ENCODE measurements around the gene IP6K3.

The IP6K3 gene

DNA sequence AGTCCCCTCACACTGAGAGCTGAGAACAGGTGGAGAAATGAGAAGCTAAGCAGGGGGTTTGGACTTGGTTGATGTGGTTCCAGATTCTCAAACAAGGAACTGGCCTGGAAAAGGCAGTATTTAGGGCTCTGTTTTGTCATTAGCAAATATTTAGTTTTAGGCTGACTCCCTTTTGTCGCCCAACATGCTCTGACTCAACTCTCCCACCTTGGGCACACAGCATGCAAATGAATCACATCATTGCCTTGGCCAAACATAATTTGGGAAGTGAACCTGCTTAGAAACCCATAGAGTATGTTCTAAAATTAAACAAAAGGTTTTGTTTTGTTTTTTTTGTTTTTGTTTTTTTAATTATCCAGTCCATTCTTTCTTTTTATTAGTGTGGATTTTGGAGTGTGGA is 25.7 kb downstream of the IP6K3 start:
- no peak for DNase-seq

DNA sequence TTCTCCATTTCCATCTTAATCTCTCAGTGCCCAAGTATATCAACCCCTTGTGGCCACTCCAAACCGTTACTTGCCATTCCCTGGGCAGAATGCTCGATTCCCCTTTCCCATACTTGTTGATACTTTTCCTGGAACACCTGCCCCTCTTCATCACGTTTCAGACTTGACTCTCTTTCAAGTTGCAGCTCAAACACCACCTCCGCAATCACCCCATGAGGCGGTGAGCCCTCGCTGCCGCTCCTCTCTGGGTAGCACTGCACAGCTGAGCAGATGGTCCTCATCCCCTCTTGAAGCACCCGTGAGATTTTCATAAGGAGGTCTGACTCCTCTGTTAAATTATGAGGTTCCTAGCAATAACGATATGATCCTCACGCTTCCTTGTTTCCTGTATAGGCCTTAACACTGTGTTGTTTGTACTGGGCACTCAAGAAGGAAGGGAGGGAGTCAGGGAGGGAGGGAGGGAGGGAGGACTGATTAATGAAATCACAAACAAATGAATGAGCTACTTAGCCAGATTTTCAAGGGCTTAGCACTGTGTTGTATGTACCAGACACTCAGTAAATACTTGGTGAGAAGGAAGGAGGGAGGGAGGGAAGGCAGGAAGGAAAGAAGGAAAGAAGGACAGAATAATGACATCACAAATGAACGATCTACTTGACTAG is 27.2 kb downstream of the IP6K3 start:
- peak; percentile 87 for DNase-seq

DNA sequence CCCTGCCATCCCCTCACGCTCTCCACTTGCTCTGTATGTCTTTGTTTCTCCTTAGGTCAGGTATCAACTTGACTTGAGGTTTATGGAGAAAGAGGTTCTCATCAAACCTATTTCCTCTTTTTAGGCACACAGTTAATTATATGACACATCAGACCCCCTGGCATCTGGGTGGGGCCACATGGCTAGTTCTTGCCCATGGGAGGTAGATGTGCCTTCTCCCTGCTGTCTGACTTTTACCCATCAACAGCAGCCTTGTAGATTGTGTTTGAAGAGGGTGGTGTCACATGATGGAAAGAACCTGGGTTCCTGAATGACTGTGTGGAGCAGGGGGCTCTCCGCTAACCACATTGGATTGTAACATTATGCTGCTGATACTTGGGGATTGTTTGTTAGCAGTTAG is 28.0 kb downstream of the IP6K3 start:
- DNase-seq = no peak

DNA sequence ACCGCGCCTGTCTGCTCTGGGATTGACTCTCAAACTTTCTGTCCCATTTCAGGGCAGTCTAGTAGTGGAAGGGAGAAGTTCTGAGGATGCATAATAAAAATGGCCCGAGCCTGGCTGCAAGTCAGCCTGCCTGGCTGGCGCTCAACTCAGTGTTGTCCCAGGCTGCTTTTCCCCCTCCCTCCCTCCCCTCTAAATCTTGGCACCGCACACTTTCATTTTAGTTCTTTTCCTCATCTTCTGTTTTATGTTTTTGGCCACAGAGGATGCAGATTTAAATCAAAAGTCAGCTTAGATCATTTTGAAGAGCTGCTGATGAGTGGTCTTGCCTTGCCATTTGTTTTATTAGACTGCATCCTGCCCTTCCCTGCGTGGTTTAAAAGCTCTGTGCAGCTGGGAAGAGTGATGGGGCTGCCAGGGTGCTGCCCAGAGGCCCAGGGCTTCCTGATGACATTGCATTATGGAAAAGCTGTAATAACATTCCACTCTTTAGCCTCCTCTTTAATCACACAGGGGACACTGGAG is 28.7 kb downstream of the IP6K3 start:
- DNase-seq = no peak

DNA sequence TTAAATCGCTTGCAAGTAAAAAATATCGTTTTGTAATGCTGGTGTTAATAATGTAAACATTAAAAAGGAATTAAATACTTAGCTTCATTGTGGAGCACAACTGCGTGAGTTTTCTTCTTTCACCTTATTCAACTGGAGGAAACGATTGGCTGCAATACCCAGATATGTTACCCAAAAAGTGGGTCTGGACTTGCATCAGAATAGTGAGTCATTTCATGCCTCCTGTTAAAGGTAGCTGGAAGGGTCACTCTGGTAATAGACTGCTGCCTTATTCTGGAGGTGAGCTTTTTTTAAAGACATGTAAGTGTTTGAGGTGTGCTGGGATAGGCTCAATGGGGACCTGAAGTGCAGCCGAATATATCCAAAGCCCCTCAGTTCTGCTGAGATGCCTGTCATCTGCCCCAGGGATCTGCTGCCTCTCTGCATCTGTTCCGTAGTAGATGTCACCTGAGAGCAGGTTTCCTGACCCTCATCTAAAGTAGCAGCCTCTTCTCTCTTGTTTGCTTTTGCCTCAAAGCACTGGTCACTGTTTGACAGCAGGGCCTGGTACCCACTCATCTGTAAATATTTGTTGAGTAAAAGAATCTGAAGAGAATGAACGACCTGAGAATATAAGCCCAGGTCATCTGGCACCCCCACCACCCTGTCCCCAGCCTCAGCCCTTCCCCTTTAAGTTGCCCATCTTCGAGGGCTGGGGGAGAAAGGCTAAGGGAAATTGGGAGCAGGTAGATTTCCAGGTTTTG is 29.6 kb downstream of the IP6K3 start:
- no peak for DNase-seq

DNA sequence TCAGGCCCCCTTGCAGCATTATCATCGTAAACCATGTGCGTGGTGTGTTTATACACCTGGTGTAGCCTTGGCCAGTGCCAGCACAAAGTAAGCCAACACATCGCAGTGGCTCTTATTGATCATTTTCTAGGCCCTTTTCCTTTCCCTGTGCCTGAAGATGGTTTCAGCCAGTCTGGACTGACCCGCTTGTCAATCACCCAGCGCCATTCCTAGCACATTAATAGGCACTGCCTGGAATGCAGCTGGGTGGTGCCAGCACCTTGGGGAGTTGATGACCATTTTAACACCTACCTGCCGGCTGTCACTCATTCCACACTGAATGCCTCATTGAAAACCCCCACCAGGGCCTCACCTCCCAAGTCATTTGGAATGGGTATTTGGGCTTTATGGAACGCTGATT is 30.3 kb downstream of the IP6K3 start:
- no peak for DNase-seq

DNA sequence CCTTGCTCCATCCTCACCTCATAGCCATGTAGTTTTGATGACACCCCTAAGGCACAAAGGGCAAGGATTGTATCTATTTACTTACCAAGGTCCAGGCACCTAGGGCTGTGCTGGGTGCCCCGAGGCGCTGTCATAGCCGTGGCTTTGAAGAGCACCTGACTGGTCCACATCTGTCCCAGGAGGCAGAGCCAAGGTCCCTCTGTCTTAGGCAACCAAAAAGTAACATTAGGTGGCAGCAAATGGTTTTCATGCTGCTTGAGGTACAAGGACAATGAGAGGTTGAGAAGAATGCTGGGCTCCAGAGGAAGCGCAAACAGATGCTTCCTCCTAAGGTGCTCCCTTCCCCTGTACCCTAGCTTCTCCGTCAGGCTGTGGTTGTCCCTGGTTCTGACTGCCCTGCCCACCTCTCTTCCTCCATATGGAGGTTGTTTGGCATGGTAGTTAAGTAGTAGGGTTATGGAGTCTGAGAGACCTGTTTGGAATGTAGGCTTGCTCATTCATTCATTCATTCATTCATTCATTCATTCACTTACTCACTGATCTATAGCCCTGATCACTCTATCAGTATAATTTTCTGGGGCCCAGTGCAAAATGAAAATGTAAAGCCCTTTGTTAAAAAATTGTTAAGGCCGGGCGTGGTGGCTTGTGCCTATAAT is 32.2 kb downstream of the IP6K3 start:
- DNase-seq = no peak

DNA sequence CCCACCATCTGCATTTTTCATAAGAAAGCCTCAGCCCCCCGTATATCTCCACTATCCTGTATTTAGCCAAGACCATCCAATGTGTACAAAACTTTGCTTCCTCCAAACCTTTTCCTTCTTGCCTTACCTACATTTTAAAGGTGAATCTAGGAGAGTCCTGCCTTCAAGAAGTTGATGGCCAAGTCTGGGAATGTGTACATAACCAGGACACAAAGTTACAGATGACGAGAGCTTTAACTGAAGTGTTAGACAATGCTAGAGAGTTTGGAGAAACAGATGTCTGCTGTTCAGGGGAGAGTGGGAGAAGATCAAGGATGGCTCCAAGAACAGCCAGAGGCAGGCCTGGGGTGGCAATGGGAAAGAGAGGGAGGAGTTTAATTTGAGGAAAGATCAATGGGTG is 32.9 kb downstream of the IP6K3 start:
- DNase-seq = no peak

DNA sequence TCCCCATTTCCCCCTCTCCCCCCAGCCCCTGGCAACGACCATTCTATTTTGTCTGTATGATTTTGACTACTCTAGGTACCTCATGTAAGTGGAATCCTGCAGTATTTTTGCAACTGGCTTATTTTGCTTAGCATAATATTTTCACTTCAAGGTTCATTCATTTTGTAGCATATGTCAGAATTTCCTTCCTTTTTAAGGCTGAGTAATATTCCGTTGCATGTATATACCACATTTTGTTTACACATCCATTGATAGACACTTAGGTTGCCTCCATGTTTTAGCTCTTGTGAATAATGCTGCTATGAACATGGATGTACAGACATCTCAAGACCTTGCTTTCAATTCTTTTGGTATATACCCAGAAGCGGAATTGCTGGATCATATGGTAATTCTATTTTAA is 33.8 kb downstream of the IP6K3 start:
- DNase-seq = no peak

DNA sequence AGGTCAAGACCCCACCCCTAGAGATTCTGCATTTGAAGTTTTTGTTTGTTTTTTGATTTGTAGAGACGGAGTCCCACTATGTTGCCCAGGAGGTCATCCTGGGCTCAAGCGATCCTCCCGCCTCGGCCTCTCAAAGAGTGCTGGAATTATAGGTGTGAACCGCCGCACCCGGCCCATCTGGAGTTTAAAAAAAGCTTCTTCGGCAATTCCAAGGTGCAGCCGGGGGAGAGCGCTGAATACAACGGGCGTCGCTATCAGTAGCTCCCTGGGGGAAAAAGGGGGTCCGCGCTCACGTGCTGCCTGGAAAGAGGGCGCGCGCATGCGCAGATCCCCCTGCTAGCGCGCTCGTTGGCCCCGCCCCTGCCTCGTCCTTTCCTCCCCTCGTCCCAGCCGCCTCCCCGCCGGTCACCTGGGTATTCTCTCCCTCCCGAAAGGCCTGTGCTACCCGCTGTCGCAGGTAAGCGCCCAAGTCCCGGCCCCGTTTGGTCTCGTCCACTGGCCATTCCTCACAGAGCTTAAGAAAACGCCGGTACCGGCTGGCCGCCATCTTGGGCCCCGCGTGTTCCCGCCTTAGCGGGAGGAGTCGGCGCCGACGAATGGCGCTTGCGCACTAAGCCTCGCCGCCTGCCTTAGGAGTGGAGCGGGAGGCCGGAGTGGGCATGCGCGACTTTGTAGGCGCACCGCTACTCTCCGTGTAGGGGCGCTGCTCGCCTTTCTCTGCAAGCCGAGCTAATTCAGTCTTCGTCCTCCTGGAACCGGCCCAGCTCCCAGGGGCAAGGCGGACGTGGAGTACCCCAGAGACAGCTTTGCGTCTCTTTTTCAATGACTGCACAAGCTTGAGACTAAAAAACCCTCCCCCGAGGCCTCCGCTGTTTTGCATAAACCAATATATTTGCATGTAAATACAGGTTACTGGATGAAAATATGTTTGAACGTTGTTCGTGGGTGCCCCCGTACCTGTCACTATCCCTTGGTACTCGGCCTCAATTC is 35.3 kb downstream of the IP6K3 start, which contains the start of gene UQCC2:
Gene UQCC2, minus strand, starts transcription at position 561 of the 990 bp plus-strand sequence. Its CDS starts 14 bp downstream, at position 547.
- peak; percentile 100 for DNase-seq

DNA sequence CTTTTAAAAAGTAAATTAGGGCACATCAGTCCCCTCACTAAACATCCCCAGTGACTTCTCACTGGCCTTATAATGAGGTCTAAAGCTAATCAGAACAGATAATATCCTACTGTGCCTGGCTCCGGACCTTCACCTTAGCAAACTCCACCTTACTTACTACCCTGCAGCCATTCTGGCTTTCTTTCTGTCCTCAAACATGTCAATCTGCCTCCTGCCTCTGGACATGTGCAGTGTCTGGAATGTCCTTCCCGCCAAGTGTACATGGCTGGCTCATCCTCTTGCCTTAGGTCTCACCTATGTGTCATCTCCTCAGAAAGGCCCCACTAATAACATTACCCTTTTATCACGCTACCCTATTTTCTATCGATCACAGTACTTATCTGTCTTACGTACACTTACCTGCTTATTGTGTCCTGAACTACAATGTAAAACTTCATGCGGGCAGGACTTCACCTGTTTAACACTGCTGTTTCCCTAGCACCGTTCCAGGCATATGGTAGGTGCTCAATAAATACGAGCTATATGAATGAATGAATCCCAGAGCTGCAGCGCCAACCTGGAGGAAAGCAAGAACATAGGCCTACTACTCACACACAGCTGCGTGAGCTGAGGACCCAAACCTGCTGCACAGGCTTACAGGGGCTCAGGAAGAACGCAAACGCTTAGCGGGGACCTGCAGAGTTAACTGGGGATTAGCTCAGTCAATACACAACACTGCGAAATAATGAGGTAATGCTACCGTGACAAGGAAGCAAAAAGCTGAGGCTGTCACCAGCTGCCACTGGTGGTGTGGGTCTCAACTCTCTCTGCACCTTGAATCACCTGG is 36.2 kb downstream of the IP6K3 start:
- peak; percentile 97 for DNase-seq

DNA sequence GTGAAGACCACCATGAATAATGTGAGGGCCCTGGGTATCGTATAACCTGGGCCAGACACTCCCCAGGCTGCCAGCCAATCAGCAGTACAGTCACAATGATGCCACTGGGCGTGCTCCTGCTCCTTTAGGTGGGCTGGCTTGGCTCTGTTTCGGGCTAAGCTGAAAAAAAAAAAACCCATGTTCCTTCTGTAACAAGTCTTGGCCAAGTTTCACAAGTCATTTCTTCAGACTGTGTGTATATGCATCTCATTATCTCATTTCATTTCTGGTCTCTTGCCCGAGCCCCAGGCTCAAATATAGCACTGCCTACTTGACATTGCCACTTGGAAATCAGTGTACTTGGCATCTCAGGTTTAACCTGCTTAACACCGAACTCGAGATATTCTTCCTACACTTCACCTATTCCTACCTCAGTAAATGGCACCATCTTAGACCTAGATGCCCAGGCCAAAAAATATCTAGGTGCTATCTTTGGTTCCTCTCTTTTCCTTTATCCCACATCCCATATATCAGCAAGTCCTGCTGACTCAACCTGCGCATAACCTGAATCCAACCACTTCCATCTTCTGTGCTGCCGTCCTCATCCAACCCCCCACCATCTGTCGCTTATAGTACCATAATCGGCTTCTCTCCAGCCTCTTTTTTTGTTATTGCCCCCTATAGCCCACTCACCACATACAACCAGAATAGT is 37.0 kb downstream of the IP6K3 start:
- DNase-seq = peak; percentile 91

DNA sequence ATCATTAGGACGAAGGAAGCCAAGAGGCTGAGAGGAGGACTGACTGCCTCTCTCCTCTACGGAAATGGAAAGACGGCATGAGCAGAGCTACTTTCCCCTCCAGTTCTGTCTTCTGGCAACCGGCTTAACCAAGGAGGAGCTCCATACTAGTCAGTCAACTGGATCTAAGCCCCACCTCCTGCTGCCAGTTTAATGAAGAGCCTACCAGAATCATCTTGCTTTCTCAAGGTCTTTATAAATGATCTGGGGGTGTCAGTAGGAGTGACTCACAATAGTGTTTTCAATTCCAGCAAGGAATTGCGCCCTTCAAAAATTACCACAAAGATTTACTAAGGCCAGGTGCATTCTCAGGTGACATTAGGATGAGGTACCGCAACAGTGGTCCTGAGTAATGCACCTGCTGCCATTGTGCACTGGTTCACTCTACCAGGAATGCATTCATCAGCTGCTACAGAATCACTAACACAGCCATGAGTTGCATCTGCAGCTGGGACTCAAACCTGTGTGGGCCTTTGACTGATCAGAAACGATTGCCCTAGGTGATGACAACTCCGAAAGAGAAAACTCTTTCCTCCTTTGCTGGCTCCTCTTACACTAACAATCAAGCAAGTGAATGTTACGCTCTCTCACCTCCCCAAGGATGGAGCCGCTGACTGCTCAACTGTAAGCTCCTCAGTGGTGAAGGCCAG is 38.0 kb downstream of the IP6K3 start:
- DNase-seq = no peak

DNA sequence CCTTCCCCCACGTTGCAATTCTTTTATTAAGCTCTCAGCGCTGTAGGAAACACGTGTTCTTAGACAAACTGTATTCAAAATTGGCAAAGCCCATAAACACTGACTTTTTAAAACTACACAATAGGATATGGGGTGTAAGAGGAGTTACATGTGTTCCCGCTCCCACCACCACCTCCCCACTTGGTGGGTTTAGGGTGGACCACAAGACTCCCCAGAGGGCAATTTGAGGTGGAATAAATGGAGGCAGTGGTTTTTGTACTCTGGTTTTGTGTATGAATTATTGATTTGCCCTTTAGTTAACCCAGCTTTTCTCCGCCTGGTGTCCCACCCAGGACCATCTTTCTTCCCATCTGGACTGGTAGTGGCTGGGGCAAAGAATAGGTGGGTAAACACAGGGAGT is 38.9 kb downstream of the IP6K3 start:
- DNase-seq = no peak

DNA sequence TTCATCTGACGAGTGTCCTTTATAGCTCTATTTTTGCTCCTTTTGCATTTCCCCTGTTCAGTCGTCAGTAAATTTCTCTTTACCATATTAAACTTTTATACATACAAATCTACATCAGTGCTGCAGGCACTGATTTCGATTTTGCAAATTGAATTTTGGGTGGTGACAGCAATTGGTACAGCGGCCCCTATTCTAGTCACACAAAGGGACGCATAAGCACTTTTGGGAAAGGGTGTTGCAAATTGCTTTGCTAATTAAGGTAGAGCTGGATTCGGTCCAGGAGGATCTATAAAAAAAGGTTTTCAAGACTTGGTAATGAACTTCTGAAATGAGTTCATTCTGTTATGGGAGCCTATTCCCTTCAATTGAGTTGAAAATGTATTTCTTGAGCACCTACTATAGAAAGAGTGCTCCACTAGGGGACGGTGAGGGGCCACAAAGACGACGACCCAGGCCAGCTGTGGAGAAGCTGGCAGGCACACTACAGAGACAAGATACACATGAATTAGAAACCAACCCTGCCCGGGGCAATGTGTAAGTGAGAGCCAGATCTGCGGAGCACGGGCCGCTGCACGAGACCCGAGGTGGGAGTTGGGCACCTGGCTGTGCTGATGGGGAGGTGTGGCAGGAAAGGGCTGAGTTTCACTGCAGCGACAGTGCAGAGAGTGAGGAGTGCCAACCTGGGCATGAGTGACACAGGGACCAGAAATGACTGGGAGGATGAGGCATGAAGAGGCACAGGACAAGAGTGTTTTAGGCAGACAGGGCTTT is 40.6 kb downstream of the IP6K3 start:
- DNase-seq = no peak

DNA sequence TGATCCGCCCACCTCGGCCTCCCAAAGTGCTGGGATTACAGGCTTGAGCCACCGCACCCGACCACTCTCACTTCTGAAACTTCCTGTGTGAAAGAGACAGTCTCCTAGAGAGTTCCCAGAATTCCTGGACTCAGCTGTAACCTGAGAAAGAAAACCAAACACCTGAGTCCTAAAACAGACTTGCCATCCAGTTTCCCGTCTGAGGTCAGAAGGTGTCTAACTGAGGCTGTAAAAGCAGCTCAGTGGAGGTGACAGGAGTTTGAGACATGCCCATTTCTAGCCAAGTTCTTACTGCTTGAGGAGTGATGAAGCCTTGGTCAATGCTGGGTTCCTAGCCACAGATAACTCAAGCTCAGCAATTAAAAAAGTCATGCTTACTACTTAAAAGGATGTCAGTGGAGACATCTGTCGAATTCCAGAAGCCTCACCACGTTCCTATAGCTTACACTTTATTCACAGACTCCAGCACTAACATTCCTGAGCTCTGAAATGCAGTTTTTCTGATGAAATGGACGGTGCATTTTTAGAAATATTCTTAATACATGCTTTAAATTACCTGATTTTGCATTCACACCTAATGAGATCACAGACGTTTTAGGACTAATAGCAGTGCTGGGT is 41.3 kb downstream of the IP6K3 start:
- DNase-seq = no peak

DNA sequence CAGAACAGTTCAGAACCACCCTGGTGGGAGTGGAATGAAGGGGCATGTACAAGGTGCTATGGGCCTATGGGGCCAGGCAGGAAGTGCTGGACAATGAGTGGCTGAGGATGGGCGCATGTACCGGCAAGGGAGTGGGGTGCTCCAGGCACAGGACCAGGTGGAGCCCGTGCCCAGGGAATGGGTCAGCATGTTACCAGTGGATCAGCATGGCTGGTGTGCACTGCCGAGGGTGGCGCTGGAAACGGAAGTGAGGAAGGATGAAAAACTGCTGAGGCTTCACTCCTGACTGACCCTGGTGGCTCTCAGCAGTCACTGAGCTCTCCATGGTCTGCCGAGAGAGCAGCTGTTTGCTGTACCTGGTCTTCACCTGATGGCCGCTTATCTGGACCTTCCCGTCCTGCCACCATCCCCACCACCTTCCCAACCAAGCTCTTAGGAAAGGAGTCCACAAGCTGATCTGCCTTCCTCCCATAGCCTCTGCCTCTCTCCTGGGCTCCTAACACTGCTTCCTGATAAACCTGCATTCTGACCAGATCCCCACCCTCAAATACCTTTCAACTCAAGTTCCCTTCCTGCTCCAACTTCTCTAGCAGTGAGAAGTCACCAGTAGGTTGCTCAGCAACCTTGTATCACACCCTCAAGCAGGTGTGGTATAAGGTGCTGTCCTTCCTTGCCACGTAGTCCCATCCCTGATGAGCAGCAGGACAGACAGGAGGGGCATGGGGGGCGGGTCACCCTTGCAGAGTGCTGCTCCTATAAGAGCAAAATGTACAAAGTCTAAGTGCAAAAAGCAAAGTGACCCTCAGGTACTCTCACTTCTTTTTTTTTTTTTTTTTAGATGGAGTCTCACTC is 42.3 kb downstream of the IP6K3 start:
- DNase-seq = no peak

DNA sequence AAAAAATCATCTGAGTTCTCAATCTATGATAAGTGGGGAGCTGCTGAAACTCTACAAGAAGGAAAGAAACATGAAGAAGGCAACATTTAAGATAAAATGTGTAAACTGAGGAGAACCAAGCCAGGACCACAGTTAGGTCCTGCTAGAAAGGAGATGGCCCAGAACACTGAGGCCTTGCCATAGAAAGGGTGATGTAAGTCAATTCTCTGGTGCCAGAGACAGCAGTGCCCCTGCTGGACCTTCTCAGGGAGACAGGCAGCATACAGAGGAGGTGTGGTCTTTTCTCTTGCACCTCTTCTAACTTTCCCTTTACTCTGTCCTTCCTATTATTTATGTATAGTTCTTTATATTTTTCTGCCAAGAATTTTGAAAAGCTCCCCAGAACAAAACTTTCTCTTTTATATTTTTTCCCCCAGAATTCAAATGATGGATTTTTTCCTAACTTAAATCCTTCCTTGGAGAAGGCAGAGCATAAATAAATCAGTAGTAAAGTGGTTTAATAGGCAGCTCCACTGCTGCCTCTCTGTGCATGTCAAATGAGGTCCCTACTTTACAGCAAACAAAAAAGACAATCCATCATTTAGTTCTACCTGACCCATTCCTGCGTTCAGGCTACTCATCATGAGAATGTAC is 44.2 kb downstream of the IP6K3 start:
- DNase-seq = peak; percentile 59

Measured in NCI-H82 (cell line).